Activated CD8-positive, alpha-beta memory T cell treated with anti-CD3 and anti-CD28 coated beads for 48 hours (primary cell): Measurements from ENCODE around the gene RBBP4.

Experiments
- DNase-seq, 3 experiments: peaks; one replicate each; pipeline ENCODE4 v3.0.0-alpha.2; 2020; ENCODE audit warnings: low read depth in 2 of 3, low spot score in 2 of 3

RBBP4 gene

GRCh38 chr1:32718527-32718926, 67.5 kb downstream of the RBBP4 start:
- DNase-seq = no peak

GRCh38 chr1:32719681-32720275, 68.8 kb downstream of the RBBP4 start:
- no peak for DNase-seq

GRCh38 chr1:32724678-32725614, 73.9 kb downstream of the RBBP4 start:
- no peak for DNase-seq

GRCh38 chr1:32725615-32725982, 74.6 kb downstream of the RBBP4 start:
- DNase-seq = no peak

- DNase-seq = no peak
Observed at GRCh38 chr1:32727876-32728275, 76.9 kb downstream of the RBBP4 start.

GRCh38 chr1:32728413-32729077, 77.5 kb downstream of the RBBP4 start:
- DNase-seq = no peak

GRCh38 chr1:32729254-32730046, 78.4 kb downstream of the RBBP4 start:
- no peak for DNase-seq

GRCh38 chr1:32733582-32734321, 82.7 kb downstream of the RBBP4 start:
- DNase-seq = no peak
